ENCODE data around the gene MYF5. TPM values are rescaled to one million over a fixed set of nuclear protein-coding genes. Genes with fewer than 3 reads are reported as not detected.

Gene MYF5
- total RNA-seq, 1 experiment from 2014 or later: not detected

DNA sequence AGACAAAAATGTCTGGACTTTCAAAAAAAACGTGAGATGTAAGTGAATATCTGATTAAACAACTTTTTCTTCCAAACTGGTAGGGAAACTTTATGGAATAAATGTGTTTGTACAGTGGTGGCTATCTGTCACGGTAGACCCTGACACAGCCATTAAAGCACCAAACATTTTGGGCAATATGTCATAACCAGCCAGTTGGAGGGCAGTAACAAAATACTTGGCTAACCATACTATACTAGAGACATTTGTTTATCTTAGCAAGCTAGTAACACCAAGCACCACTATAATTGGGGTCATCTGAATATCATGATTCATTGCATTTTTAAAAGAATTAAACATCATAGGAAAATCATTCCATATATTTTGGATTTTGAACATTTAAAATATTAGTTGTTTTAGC is 15.3 kb upstream of the MYF5 start:
- H3K14ac ChIP-seq (ENCODE audit: insufficient read depth, low read length): no peak overlapping the region

More for the DNA sequence above, 15.3 kb upstream of the MYF5 start:
- Histone ChIP-seq H4K5ac (ENCODE audit: insufficient read length, low read depth, low read length) (no peak overlapping the region), H2BK12ac (ENCODE audit: insufficient read length, low read depth, low read length) (no peak overlapping the region), H3K27ac (ENCODE audit: insufficient read length, low read depth, low read length) (no peak overlapping the region), H3K4ac (ENCODE audit: low read depth, low read length) (no peak overlapping the region), H3K9ac (ENCODE audit: extremely low read depth, insufficient read length, low read length) (no peak overlapping the region), H3K9me3 (ENCODE audit: control insufficient read depth, low read depth, low read length) (no peaks in the 10 kb centered on the region), H3K18ac (ENCODE audit: insufficient read length, low read depth, low read length) (no peak overlapping the region), H3K79me1 (ENCODE audit: insufficient read depth, low read depth, low read length, poor library complexity, severe bottlenecking) (no peaks in the 10 kb centered on the region), H2AK5ac (ENCODE audit: insufficient read length, low read length) (no peak overlapping the region), H3K4me1 (ENCODE audit: insufficient read depth, low read length) (no peaks in the 10 kb centered on the region; the same call in 1 of the 2 replicates), H3K4me2 (ENCODE audit: insufficient read depth, insufficient read length, low read length) (no peak overlapping the region), H4K91ac (ENCODE audit: insufficient read length, low read depth, low read length) (no peak overlapping the region), H3T11ph (ENCODE audit: low read length) (no peak overlapping the region), H3K79me2 (ENCODE audit: insufficient read depth, low read length) (no peaks in the 10 kb centered on the region), H2BK120ac (ENCODE audit: low read depth, low read length, poor library complexity, severe bottlenecking) (no peak overlapping the region), H3K27me3 (ENCODE audit: insufficient read depth, low read length) (peaks cover 7% of the 10 kb centered on the region; the same call in 1 of the 2 replicates), H2AFZ (ENCODE audit: low read length) (no peak overlapping the region), H4K8ac (replicated peaks; ENCODE audit: insufficient read length, low read depth, low read length) (no peak overlapping the region), H4K20me1 (ENCODE audit: control insufficient read depth, insufficient read depth, insufficient read length) (no peaks in the 10 kb centered on the region), H3K56ac (ENCODE audit: insufficient read length, low read depth, low read length) (no peak overlapping the region), H2BK20ac (ENCODE audit: low read depth, low read length, poor library complexity, severe bottlenecking) (no peak overlapping the region), H3K23me2 (ENCODE audit: insufficient read length, low read depth, low read length, poor library complexity, severe bottlenecking) (no peaks in the 10 kb centered on the region), H2BK5ac (ENCODE audit: insufficient read length, low read length) (no peak overlapping the region), H2BK15ac (ENCODE audit: low read depth, low read length) (no peak overlapping the region), H3K23ac (ENCODE audit: insufficient read length, low read depth, low read length) (no peak overlapping the region)
- no peak for DNase-seq
- Mint-ChIP-seq H3K27ac (no peak overlapping the region), H3K27me3 (ENCODE audit: low read depth) (peaks cover 53% of the 10 kb centered on the region), H3K9me3 (no peaks in the 10 kb centered on the region), H3K36me3 (ENCODE audit: insufficient read depth in 1 of 3, low read depth in 3 of 3) (no peaks in the 10 kb centered on the region), H3K4me1 (peaks cover 19 to 26% of the 10 kb centered on the region in 2 experiments), H3K4me3 (no peak overlapping the region)
- WGBS (ENCODE audit: extremely low coverage, insufficient read length, low lambda C conversion rate): no CpG with 5 or more reads among the region's 2 CpGs
- no peak for TF ChIP-seq CTCF (conservative IDR thresholded peaks at IDR 0.05)

Measured in H9 (cell line).